A549 treated with Hydrocortisone at 1 μM for 4 hours (cell line): Measurements from ENCODE around the gene OR1L4. TPM values are rescaled to one million over a fixed set of nuclear protein-coding genes. Genes with fewer than 3 reads are reported as not detected.

Source experiments
- total RNA-seq: library from RNA; stranded (reverse); fragments of 200-300 nt; extraction: Qiagen RNA extraction; gene quantifications from 5 replicates; pipeline ENCODE4 v1.2.3, GENCODE V29; 2022

OR1L4 gene
- total RNA-seq = not detected in 5 replicates

GRCh38 chr9:122723690-122724089 is at the start of gene OR1L4:
TSS of gene OR1L4 (plus strand) at chr9:122723990. CDS start at chr9:122723990, 0 bp downstream.

GRCh38 chr9:122742003-122742402 is 18.2 kb downstream of the OR1L4 start, which contains the start of gene OR1L6:
TSS of gene OR1L6 (plus strand) at chr9:122742303. CDS start at chr9:122749848, 7,545 bp downstream.

Other genes starting within 250 kb of the OR1L4 start
- not detected in 5 replicates for gene OR1J1, start 246.1 kb upstream of the OR1L4 start, total RNA-seq
- not detected in 5 replicates for gene OR1J2, start 213.2 kb upstream of the OR1L4 start, total RNA-seq
- not detected in 5 replicates for gene OR1J4, start 204.8 kb upstream of the OR1L4 start, total RNA-seq
- gene OR1N1, start 196.7 kb upstream of the OR1L4 start, total RNA-seq = not detected in 5 replicates
- not detected in 5 replicates for gene OR1N2, start 170.9 kb upstream of the OR1L4 start, total RNA-seq
- gene OR1L8, start 140.6 kb upstream of the OR1L4 start, total RNA-seq = not detected in 5 replicates
- gene OR1Q1, start 109.3 kb upstream of the OR1L4 start, total RNA-seq = not detected in 5 replicates
- not detected in 5 replicates for gene OR1B1, start 66.4 kb upstream of the OR1L4 start, total RNA-seq
- not detected in 5 replicates for gene OR1L1, start 62.3 kb upstream of the OR1L4 start, total RNA-seq
- not detected in 5 replicates for gene OR1L3, start 48.9 kb upstream of the OR1L4 start, total RNA-seq
- not detected in 5 replicates for gene OR1L6, start 18.3 kb downstream of the OR1L4 start, total RNA-seq
- gene OR5C1, start 64.9 kb downstream of the OR1L4 start, total RNA-seq = not detected in 5 replicates
- not detected in 5 replicates for gene OR1K1, start 76.1 kb downstream of the OR1L4 start, total RNA-seq
- 14.3 to 18.9 TPM (median 16.5 TPM) in 5 replicates for gene PDCL, start 104.6 kb downstream of the OR1L4 start, total RNA-seq
- 15.6 to 22.7 TPM (median 21.2 TPM) in 5 replicates for gene RC3H2, start 181.4 kb downstream of the OR1L4 start, total RNA-seq
- gene ZBTB6, start 189.3 kb downstream of the OR1L4 start, total RNA-seq = 4.7 to 6.2 TPM (median 5.3 TPM) in 5 replicates
- 1.2 to 2.3 TPM (median 2.0 TPM) in 5 replicates for gene ZBTB26, start 207.5 kb downstream of the OR1L4 start, total RNA-seq
- 11.8 to 19.0 TPM (median 14.2 TPM) in 5 replicates for gene RABGAP1, start 217.0 kb downstream of the OR1L4 start, total RNA-seq